ENCODE results near the gene SESN1. TPM values are rescaled to one million over a fixed set of nuclear protein-coding genes. Genes with fewer than 3 reads are reported as not detected.
A peak's percentile ranks its signal among the peaks of the same experiment; 100 is the strongest.
"Not testable (repeated sequence)": the region's sequence is repeated elsewhere in the genome, so short reads cannot be mapped to it uniquely, and the experiment has no call there.

SESN1 gene
- total RNA-seq, 3 donors from 2014 or later, result 3.9 to 7.0 (median 5.2) TPM

DNA sequence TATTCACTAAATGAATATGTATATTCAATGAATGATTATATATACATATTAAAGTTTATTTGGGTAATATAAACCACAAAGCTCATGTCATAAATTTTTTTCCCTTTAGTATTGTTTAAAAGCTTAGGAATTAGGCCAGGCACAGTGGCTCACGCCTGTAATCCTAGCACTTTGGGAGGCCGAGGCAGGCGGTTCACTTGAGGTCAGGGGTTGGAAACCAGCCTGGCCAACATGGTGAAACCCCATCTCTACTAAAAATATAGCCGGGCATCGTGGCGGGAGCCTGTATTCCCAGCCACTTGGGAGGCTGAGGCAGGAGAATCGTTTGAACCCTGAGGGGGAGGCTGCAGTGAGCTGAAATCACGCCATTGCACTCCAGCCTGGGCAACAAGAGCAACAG is 10.5 kb downstream of the SESN1 start:
- H3K4me1 Mint-ChIP-seq (ENCODE audit: low read depth); DNase-seq; H3K36me3 Mint-ChIP-seq (ENCODE audit: insufficient read depth); H3K4me3 Mint-ChIP-seq; H3K27me3 Mint-ChIP-seq (ENCODE audit: low read depth); H3K9me3 Mint-ChIP-seq; ATAC-seq: not testable (repeated sequence)

DNA sequence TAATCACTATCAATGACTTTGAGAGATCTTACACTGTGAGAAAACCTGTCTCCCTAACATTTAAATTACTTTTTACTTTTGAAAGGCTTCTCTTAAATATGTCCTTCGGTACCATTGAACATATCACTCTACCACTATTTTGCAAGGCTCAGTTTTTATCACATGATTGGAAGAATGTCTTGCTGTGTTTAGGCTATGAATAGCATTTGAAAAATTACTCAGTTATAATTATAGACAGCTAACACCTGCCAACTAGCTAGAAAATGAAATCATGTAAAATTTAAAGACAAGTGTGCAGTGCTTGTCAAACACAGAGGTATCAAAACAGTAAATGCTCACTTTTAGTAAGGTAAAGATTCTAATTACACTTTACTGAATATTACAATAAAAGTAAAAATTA is 11.0 kb downstream of the SESN1 start:
- Mint-ChIP-seq H3K9me3 (no peaks in the 10 kb centered on the region), H3K4me1 (ENCODE audit: low read depth) (no peaks in the 10 kb centered on the region), H3K4me3 (no peak overlapping the region), H3K27me3 (ENCODE audit: low read depth) (no peaks in the 10 kb centered on the region), H3K36me3 (ENCODE audit: insufficient read depth) (peaks cover 6% of the 10 kb centered on the region)
- no peak for DNase-seq
- no peak for ATAC-seq

DNA sequence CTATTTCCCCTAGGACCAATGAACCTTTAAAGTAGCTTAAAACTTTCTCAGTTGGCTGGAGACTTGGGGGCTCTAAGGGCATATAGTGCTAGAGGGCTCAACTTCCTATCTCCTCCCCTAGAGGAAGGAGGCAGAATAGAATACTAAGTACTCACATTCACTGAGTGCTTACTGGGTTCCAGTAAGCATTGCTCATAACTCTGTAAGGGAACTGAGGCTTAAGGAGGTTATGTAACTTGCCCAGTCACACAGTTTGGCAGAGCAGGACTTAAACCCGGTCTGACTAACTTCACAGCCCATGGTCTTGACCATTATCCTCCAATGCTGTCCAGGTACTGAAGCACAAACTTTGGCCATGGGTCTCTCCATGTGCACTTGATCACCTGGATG is 12.5 kb downstream of the SESN1 start:
- H3K36me3 Mint-ChIP-seq (ENCODE audit: insufficient read depth), result peaks cover 4% of the 10 kb centered on the region
- peak in 1 of 2 donors; percentile 52 for ATAC-seq
- no peak overlapping the region for H3K4me3 Mint-ChIP-seq

DNA sequence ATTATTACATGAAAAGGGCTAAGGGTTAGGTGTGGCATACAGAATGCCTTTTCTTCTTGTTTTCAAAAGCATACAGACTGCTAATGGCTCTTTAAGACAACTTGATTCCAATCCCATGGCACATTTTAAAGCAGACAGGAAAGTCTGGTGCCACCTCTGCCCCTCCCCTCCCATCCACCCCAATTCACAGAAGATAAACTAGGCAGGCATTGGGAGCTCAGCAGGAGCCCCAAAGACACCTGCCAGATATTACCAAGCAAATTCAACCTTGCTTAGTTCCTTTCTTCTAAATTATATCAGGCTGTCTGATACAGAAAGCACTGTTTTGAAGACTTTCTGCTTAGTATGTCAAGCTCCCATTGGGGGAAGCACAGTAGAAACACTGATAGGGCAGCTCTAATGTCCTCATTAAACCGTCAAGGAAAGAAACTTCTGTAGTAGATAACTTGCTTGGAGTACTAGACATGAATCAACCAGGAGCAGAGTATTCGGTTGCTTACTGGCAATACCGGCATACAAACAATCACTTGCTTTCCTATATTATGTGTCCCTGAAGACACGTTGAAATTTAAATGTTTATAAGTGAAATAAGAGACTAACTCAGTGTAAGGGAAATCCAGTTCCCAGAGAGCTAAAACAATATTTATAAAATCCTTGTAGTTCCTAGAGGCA is 13.0 kb downstream of the SESN1 start:
- H3K36me3 Mint-ChIP-seq (ENCODE audit: insufficient read depth), result peaks cover 3% of the 10 kb centered on the region
- H3K27me3 Mint-ChIP-seq (ENCODE audit: low read depth), result no peaks in the 10 kb centered on the region
- ATAC-seq (no peak), DNase-seq (no peak)
- H3K4me3 Mint-ChIP-seq, result no peak overlapping the region
- H3K4me1 Mint-ChIP-seq (ENCODE audit: low read depth), result peaks cover 1% of the 10 kb centered on the region
- no peaks in the 10 kb centered on the region for H3K9me3 Mint-ChIP-seq

More for the DNA sequence above, 12.5 kb downstream of the SESN1 start:
- no peaks in the 10 kb centered on the region for H3K27me3 Mint-ChIP-seq (ENCODE audit: low read depth)
- H3K9me3 Mint-ChIP-seq, result no peaks in the 10 kb centered on the region
- no peaks in the 10 kb centered on the region for H3K4me1 Mint-ChIP-seq (ENCODE audit: low read depth)
- DNase-seq, result no peak

DNA sequence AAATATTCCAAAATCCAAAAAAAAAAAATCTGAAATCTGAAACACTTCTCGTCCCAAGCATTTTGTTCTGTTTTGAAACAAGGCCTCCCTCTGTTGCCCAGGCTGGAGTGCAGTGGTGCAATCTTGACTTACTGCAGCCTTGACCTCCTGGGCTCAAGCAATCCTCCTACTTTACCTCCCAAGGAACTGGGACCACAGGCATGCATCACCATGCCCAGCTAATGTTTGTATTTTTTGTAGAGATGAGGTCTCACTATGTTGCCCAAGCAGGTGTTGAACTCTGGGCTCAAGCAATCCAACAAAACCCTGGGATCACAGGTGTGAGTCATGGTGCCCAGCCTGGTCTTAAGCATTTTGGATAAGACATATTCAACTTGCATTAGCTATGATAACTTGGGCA is 13.6 kb downstream of the SESN1 start:
- Mint-ChIP-seq H3K36me3 (ENCODE audit: insufficient read depth) (peaks cover 3% of the 10 kb centered on the region), H3K4me3 (no peak overlapping the region), H3K4me1 (ENCODE audit: low read depth) (peaks cover 4% of the 10 kb centered on the region), H3K27me3 (ENCODE audit: low read depth) (no peaks in the 10 kb centered on the region), H3K9me3 (no peaks in the 10 kb centered on the region)
- DNase-seq (no peak), ATAC-seq (no peak)

DNA sequence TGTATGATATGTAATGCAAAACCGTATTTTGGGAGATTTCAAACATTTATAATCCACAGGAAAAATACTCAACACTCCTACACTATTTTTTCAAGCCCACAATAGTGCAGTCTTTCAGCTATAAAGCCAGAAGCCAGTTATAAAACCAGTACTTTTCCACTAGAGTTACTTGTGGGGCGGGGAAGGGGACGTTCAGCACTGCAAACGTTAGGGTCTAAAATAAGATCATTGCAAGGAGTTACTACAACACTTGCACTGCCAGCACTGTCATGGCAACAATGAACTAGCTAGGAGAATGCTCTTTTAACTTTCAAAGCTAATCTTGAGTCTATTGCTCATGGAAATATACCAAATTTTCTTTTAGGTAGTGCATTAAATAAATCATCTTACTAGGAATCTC is 14.7 kb downstream of the SESN1 start:
- DNase-seq (no peak), ATAC-seq (no peak)
- Mint-ChIP-seq H3K9me3 (no peaks in the 10 kb centered on the region), H3K36me3 (ENCODE audit: insufficient read depth) (peaks cover 3% of the 10 kb centered on the region), H3K4me3 (no peak overlapping the region), H3K4me1 (ENCODE audit: low read depth) (peaks cover 4% of the 10 kb centered on the region), H3K27me3 (ENCODE audit: low read depth) (no peaks in the 10 kb centered on the region)

DNA sequence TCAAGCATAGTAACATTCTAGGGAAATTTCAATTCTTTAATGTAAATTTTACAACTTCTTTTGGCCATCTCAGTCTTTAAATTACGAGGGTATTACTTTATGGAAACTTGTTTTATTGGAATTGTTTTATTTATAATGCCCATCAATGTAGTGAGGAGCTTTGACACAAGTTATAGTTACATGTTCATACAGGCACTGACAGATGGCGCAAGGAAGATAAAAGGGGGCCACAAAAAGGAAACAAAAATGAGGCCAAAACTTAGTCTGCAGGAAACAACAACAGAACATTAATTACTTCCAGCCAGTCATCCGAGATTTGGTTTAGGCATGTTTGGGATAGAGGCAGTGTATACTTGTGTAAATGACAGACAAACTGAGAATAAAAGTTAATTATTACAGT is 18.3 kb downstream of the SESN1 start:
- peaks cover 15% of the 10 kb centered on the region for H3K4me1 Mint-ChIP-seq (ENCODE audit: low read depth)
- no peak for DNase-seq
- H3K36me3 Mint-ChIP-seq (ENCODE audit: insufficient read depth), result no peaks in the 10 kb centered on the region
- H3K4me3 Mint-ChIP-seq, result no peak overlapping the region
- no peaks in the 10 kb centered on the region for H3K27me3 Mint-ChIP-seq (ENCODE audit: low read depth)
- ATAC-seq, result no peak
- H3K9me3 Mint-ChIP-seq, result no peaks in the 10 kb centered on the region

DNA sequence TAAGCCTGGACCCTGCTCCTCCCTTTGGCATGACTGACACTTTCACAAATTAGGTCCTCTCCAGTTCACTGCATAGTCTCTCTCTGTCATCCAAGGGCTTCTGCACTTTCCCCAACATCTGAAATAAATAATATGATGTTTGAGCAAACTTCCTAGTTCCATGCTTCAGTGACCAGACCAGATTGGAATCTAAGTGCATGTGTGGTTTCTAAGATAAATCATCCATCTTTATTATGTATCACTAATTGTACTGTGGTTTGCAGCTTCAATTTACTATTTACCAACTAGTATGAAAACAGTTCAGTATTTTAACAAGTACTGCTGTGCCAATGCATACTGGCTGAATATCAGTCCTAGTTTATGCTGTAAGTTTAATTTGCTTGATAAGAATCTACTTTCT is 18.7 kb downstream of the SESN1 start:
- H3K9me3 Mint-ChIP-seq, result no peaks in the 10 kb centered on the region
- peaks cover 19% of the 10 kb centered on the region for H3K4me1 Mint-ChIP-seq (ENCODE audit: low read depth)
- no peaks in the 10 kb centered on the region for H3K27me3 Mint-ChIP-seq (ENCODE audit: low read depth)

DNA sequence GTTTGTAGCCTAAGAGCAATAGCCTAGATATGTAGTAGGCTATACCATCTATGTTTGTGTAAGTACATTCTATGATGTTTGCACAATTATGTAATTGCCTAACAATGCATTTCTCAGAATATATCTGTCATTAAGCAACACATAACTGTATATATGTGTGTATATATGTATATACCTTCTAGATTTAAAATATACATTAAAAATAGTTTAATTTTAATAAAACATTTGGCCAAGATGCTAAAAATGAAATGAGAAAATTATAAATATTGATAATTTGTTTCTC is 20.6 kb downstream of the SESN1 start:
- DNase-seq (no peak), ATAC-seq (no peak)
- Mint-ChIP-seq H3K4me3 (no peak overlapping the region), H3K9me3 (no peaks in the 10 kb centered on the region), H3K36me3 (ENCODE audit: insufficient read depth) (no peaks in the 10 kb centered on the region), H3K4me1 (ENCODE audit: low read depth) (peaks cover 28% of the 10 kb centered on the region), H3K27me3 (ENCODE audit: low read depth) (no peaks in the 10 kb centered on the region)

More for the DNA sequence above, 18.7 kb downstream of the SESN1 start:
- H3K4me3 Mint-ChIP-seq, result no peak overlapping the region
- ATAC-seq (no peak), DNase-seq (no peak)
- H3K36me3 Mint-ChIP-seq (ENCODE audit: insufficient read depth), result no peaks in the 10 kb centered on the region

DNA sequence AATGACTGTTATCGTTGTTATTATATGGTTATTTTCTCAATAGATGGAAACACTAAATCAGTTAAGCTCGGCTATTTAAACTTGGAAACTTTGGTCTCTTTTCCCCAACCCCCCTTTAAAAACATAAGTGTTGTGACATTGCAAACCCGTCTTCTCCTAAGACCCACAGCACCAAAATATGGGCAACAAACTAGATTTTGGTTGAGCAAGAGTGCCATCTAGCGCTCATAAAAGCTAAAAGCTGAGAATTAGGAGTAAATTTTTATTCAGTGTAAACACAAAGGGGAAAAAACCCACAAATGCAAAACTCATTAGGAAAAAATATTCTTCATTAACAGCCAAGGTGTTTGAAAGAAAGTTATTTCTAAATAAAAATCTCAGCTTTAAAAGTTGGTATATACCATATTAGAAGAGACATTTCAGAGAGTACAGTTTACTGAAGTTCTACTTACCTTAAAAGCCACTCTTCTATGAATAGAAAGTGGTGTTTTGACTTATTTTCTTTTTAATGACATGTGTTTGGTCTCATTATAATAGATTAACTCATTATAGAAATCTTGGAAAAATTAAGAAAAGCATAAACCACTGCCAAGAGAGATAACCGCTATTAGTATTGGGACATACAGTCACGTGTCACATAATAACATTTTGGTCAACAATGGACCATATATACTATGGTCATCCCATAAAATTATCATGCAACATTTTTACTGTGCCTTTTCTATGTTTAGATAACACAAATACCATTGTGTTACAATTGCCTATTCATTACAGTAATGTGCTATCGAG is 21.1 kb downstream of the SESN1 start:
- DNase-seq (peak; percentile 38), ATAC-seq (peak; percentile 43 to 69)
- Mint-ChIP-seq H3K9me3 (no peaks in the 10 kb centered on the region), H3K4me1 (ENCODE audit: low read depth) (peaks cover 28% of the 10 kb centered on the region), H3K36me3 (ENCODE audit: insufficient read depth) (no peaks in the 10 kb centered on the region), H3K27me3 (ENCODE audit: low read depth) (no peaks in the 10 kb centered on the region), H3K4me3 (no peak overlapping the region)

DNA sequence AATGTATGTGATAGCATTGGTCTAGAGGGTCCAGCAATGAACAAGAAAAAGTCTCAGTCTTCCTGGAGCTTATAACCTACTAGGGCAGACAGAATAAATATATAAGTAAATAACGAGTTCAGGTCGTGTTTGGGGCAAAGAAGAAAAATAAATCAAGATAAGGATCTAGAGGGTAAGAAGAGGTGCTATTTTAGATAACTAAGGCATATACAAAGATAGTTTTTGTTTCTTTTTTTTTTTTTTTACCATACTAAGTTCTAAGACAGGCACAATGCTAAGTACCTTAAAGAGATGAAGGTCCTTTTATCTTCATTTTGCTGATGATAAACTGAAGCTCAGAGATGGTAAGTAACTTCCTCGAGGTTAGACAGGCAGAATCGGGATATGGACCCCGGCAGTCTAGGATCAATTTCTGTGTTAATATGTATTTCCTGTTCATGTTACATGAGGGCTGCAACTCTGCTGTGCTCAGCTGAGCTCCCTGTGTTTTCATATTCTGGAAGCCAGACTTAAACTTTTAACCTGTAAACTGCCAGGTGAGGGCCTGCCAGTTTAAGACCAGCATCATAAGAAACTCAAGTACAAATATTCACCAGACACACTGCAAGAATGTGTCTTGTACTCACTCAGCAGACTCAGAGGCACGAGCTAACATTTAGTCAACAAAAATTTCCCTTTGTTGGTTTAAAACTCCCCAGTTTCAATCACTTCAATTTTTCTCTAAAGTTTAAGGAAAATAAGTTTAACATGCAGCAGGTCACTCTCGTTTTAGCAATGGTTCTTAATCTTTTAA is 23.3 kb downstream of the SESN1 start:
- no peaks in the 10 kb centered on the region for H3K27me3 Mint-ChIP-seq (ENCODE audit: low read depth)
- ATAC-seq (peak in 1 of 2 donors; percentile 27), DNase-seq (no peak)
- no peaks in the 10 kb centered on the region for H3K36me3 Mint-ChIP-seq (ENCODE audit: insufficient read depth)
- H3K9me3 Mint-ChIP-seq, result no peaks in the 10 kb centered on the region
- peak overlapping the region; percentile 44 for H3K4me3 Mint-ChIP-seq
- H3K4me1 Mint-ChIP-seq (ENCODE audit: low read depth), result peaks cover 34% of the 10 kb centered on the region

DNA sequence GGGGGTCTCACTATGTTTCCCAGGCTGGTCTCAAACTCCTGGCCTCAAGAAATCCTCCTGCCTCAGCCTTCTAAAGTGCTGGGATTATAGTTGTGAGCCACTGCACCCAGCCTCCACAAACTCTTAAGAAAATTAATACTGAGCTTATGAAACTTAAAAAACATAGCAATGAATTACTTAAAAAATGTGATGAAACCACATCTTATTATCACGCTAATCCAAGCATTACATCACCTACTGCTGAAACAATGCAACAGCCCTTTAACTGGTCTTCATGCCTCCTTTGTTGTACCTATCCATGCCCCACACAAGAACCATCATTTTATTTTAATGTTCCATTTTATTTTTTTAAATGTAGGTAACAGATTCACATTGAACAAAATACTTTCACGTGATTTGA is 24.9 kb downstream of the SESN1 start:
- ATAC-seq (no peak), DNase-seq (no peak)
- Mint-ChIP-seq H3K4me1 (ENCODE audit: low read depth) (peaks cover 37% of the 10 kb centered on the region), H3K4me3 (no peak overlapping the region), H3K27me3 (ENCODE audit: low read depth) (no peaks in the 10 kb centered on the region), H3K9me3 (no peaks in the 10 kb centered on the region), H3K36me3 (ENCODE audit: insufficient read depth) (no peaks in the 10 kb centered on the region)

DNA sequence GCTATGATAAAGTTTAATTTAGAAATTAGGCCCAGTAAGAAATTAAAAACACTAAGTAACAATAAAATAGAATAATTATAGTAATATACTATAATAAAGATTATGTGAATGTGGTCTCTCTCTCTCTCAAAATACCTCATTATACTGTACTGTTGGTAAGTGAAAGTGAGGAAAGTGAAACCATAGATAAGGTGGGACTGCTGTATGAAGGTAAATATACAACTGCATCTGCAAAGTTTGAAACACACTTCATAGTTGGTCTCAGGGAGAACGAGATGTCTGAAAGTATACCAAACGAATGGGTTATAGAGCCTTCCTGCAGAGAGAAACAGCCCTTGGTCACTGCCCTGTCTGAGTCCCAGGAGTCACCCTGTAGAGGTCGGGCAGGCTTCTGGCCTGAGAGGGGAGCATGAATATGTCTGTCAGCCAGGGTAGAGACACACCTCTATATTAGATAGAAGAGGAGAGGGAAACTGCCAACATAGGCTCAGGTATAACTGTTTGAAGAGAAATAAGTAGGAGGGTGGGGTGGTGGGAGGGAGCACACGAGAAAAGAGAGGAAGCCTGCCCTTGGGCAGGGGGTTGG is 31.8 kb downstream of the SESN1 start:
- ATAC-seq (no peak), DNase-seq (no peak)
- H3K36me3 Mint-ChIP-seq (ENCODE audit: insufficient read depth), result no peaks in the 10 kb centered on the region
- H3K9me3 Mint-ChIP-seq, result no peaks in the 10 kb centered on the region
- H3K27me3 Mint-ChIP-seq (ENCODE audit: low read depth), result no peaks in the 10 kb centered on the region
- H3K4me3 Mint-ChIP-seq, result no peak overlapping the region
- H3K4me1 Mint-ChIP-seq (ENCODE audit: low read depth), result peaks cover 53% of the 10 kb centered on the region

DNA sequence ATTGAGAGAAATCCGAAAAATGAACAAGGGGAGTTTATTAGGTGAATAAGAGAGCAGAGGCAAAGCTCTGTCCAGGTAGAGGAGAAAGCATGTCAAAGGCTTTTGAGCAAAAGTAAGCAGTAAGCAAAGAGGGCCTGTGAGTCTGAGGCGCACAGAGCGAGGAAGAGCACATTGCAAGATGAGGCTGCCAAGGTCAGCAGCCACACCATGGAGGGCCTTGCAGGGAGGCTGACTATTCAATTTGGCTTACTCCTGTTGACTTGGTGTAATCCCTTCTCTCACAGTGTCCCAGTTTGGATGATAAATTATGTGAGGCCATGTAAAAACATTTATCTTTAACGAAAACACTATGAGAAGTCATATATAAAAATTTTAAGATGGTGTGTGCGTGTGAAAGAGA is 32.4 kb downstream of the SESN1 start:
- Mint-ChIP-seq H3K9me3 (no peaks in the 10 kb centered on the region), H3K4me1 (ENCODE audit: low read depth) (peaks cover 52% of the 10 kb centered on the region), H3K27me3 (ENCODE audit: low read depth) (no peaks in the 10 kb centered on the region), H3K36me3 (ENCODE audit: insufficient read depth) (no peaks in the 10 kb centered on the region), H3K4me3 (no peak overlapping the region)
- DNase-seq (no peak), ATAC-seq (no peak)
